Transverse colon (tissue), 4 donors: ENCODE data around the gene MED9. TPM values are rescaled to one million over a fixed set of nuclear protein-coding genes. Genes with fewer than 3 reads are reported as not detected.

Source experiments
- DNase-seq: peaks from one replicate; pipeline ENCODE4 v3.0.0-alpha.2; 2019
- H3K27ac ChIP-seq, 4 donors: fragments of 200-600 bp; sonication (generic); 2 replicates each; pipeline ENCODE4 v1.5.1; 2016 to 2018; ENCODE audit warnings: inconsistent platforms in 4 of 4
- H3K27me3 ChIP-seq: fragments of 200-600 bp; sonication (generic); 2 replicates; pipeline ENCODE4 v1.5.1; 2017; ENCODE audit warnings: inconsistent platforms
- H3K36me3 ChIP-seq, 4 donors: fragments of 200-600 bp; sonication (generic); 2 replicates each; pipeline ENCODE4 v1.5.1; 2017 to 2019; ENCODE audit warnings: inconsistent platforms in 4 of 4
- H3K4me1 ChIP-seq, 4 donors: fragments of 200-600 bp; sonication (generic); 2 replicates each; pipeline ENCODE4 v1.5.1; 2017 to 2020; ENCODE audit warnings: inconsistent platforms in 4 of 4
- H3K4me3 ChIP-seq, 4 donors: fragments of 200-600 bp; sonication (generic); 1 replicate in 1 of 4; 2 replicates in 3 of 4; pipeline versions ENCODE4 v1.5.1 to v1.6.1; 2017 to 2019; ENCODE audit warnings: inconsistent platforms in 4 of 4
- H3K9me3 ChIP-seq, 2 donors: fragments of 200-600 bp; sonication (generic); 2 replicates each; pipeline ENCODE4 v1.5.1; 2017 to 2019; ENCODE audit warnings: inconsistent platforms in 2 of 2
- CTCF ChIP-seq, 5 experiments: fragments of 200-600 bp in 3 of 5; fragments of 450-650 bp in 2 of 5; sonication (generic) in 3 of 5; IDR thresholded peaks; 1 replicate in 2 of 5; 2 replicates in 3 of 5; pipeline ENCODE4 v1.5.1; 2016 to 2017; ENCODE audit warnings: antibody characterized with exemption in 5 of 5, inconsistent platforms in 3 of 5, mild to moderate bottlenecking in 2 of 5, moderate library complexity in 1 of 5
- EP300 ChIP-seq: sonication (generic); formaldehyde crosslinking; IDR thresholded peaks from one replicate; pipeline ENCODE4 v1.6.1; 2017; ENCODE audit warnings: antibody characterized with exemption, low read depth
- POLR2A ChIP-seq: fragments of 450-650 bp; IDR thresholded peaks from one replicate; pipeline ENCODE4 v1.6.1; 2016; ENCODE audit warnings: antibody characterized with exemption, mild to moderate bottlenecking, moderate library complexity
- POLR2AphosphoS5 ChIP-seq, 3 donors: sonication (generic); formaldehyde crosslinking; IDR thresholded peaks; one replicate each; pipeline ENCODE4 v1.6.1; 2016; ENCODE audit warnings: antibody characterized with exemption in 3 of 3
- WGBS, 2 donors: methylation state at CpG; one replicate each; pipeline ENCODE4 v1.1.5; 2018; ENCODE audit warnings: low coverage in 1 of 2; 5-methylcytosine and 5-hydroxymethylcytosine counted together
- in situ Hi-C, 4 donors: fragments of 200-750 bp; cut with MboI; loops; one replicate each; pipeline versions ENCODE4 v1.15.0 to v1.15.1; 2017; ENCODE audit warnings: low sequenced_read_pairs in 3 of 4, low pct_ligation_motif_present in 1 of 4, low pct_unique_long_range_greater_than_20kb in 1 of 4
- intact Hi-C: fragments of 100-400 bp; cut with DNase I; formaldehyde crosslinking; loops from one replicate; pipeline ENCODE4 v1.15.1; 2023; ENCODE audit warnings: low total_unique reads
- total RNA-seq, 4 donors: library from RNA; depleted of rRNA; stranded (reverse); fragments of >200 nt; gene quantifications; one replicate each; pipeline ENCODE4 v1.1.0, GENCODE V29; 2016

The MED9 gene
- total RNA-seq, 4 donors from 2014 or later: 15.0 to 90.0 (median 25.2) TPM

- in situ Hi-C loops (loop anchor here in 2 of 4 donors (10.0 kb wide), 2 partner anchors 140 to 150 kb away; no protein-coding TSS in a partner anchor), intact Hi-C loops (no loop called here)
- Histone ChIP-seq H3K27ac (no peak overlapping the region), H3K27me3 (no peaks in the 10 kb centered on the region), H3K4me3 (no peak overlapping the region), H3K36me3 (no peaks in the 10 kb centered on the region), H3K9me3 (no peaks in the 10 kb centered on the region), H3K4me1 (peaks cover 0 to 12% (median 7%) of the 10 kb centered on the region in 4 donors)
- no peak for DNase-seq
- WGBS, 2 donors: 98% methylated on average over 4 of the region's 5 CpGs; no CpG with 5 or more reads in 1 of the 2 donors
- TF ChIP-seq POLR2AphosphoS5 (IDR thresholded peaks at IDR 0.05) (no peak), POLR2A (no peak), EP300 (no peak), CTCF (IDR thresholded peaks at IDR 0.05) (no peak)
These were observed 28.4 kb downstream of the MED9 start for GRCh38 chr17:17505151-17505550.

GRCh38 chr17:17505610-17506171, 28.9 kb downstream of the MED9 start:
- Histone ChIP-seq H3K27me3 (no peaks in the 10 kb centered on the region), H3K4me1 (peaks cover 0 to 12% (median 7%) of the 10 kb centered on the region in 4 donors), H3K9me3 (no peaks in the 10 kb centered on the region), H3K27ac (no peak overlapping the region), H3K36me3 (no peaks in the 10 kb centered on the region), H3K4me3 (no peak overlapping the region)
- in situ Hi-C loops: loop anchor here in 2 of 4 donors (10.0 kb wide), 2 partner anchors 139 to 151 kb away; no protein-coding TSS in a partner anchor
- intact Hi-C loops: no loop called here
- no peak for DNase-seq
- 86% methylated on average over 22 of the region's 22 CpGs; no CpG with 5 or more reads in 1 of the 2 donors for WGBS, 2 donors
- TF ChIP-seq POLR2A (no peak), EP300 (no peak), CTCF (IDR thresholded peaks at IDR 0.05) (no peak), POLR2AphosphoS5 (IDR thresholded peaks at IDR 0.05) (no peak)

GRCh38 chr17:17506181-17506741, 29.5 kb downstream of the MED9 start:
- intact Hi-C loops: no loop called here

More at GRCh38 chr17:17506181-17506741, 29.5 kb downstream of the MED9 start:
- 69% methylated on average over 17 of the region's 22 CpGs; no CpG with 5 or more reads in 1 of the 2 donors for WGBS, 2 donors
- Histone ChIP-seq H3K27ac (peak overlapping the region in 1 of 4 donors; percentile 35), H3K36me3 (no peaks in the 10 kb centered on the region), H3K4me3 (no peak overlapping the region), H3K27me3 (no peaks in the 10 kb centered on the region), H3K9me3 (no peaks in the 10 kb centered on the region), H3K4me1 (peaks cover 0 to 12% (median 7%) of the 10 kb centered on the region in 4 donors)
- peak; percentile 39 for DNase-seq
- in situ Hi-C loops: loop anchor here in 2 of 4 donors (10.0 kb wide), 2 partner anchors 139 to 151 kb away; no protein-coding TSS in a partner anchor
- TF ChIP-seq EP300: no peak
- no peak for TF ChIP-seq POLR2AphosphoS5 (IDR thresholded peaks at IDR 0.05)
- no peak for TF ChIP-seq POLR2A
- no peak for TF ChIP-seq CTCF (IDR thresholded peaks at IDR 0.05)
